SKM-1 (cell line): ENCODE data around the gene ERBB4.
"Not testable (repeated sequence)": the region's sequence is repeated elsewhere in the genome, so short reads cannot be mapped to it uniquely, and the experiment has no call there.

ENCODE experiments used
- DNase-seq: peaks from one replicate; lab custom pipeline; 2025; ENCODE audit not compliant: unreplicated experiment; lab: John Stamatoyannopoulos, UW

Gene ERBB4

GRCh38 chr2:212153923-212154322 lies 384.7 kb downstream of the ERBB4 start:
- DNase-seq, result no peak

- DNase-seq, result no peak
Observed at GRCh38 chr2:212147921-212148513, 390.6 kb downstream of the ERBB4 start.

GRCh38 chr2:212146416-212146815 lies 392.2 kb downstream of the ERBB4 start:
- no peak for DNase-seq

- no peak for DNase-seq
Observed at GRCh38 chr2:212145121-212145520, 393.5 kb downstream of the ERBB4 start.

GRCh38 chr2:212142631-212143030 lies 396.0 kb downstream of the ERBB4 start:
- no peak for DNase-seq

- DNase-seq, result no peak
Observed at GRCh38 chr2:212141499-212141898, 397.1 kb downstream of the ERBB4 start.

GRCh38 chr2:212136216-212136795 lies 402.3 kb downstream of the ERBB4 start:
- no peak for DNase-seq

GRCh38 chr2:212135739-212136138 lies 402.9 kb downstream of the ERBB4 start:
- no peak for DNase-seq

GRCh38 chr2:212133337-212133736 lies 405.3 kb downstream of the ERBB4 start:
- no peak for DNase-seq

GRCh38 chr2:212124598-212124997 lies 414.0 kb downstream of the ERBB4 start:
- no peak for DNase-seq

- DNase-seq, result no peak
Observed at GRCh38 chr2:212119591-212119990, 419.0 kb downstream of the ERBB4 start.

- DNase-seq, result no peak
Observed at GRCh38 chr2:212117926-212118325, 420.7 kb downstream of the ERBB4 start.

GRCh38 chr2:212114489-212114888 lies 424.1 kb downstream of the ERBB4 start:
- no peak for DNase-seq

GRCh38 chr2:212112401-212112800 lies 426.2 kb downstream of the ERBB4 start:
- DNase-seq, result no peak

- DNase-seq, result no peak
Observed at GRCh38 chr2:212109792-212110680, 428.6 kb downstream of the ERBB4 start.

- no peak for DNase-seq
Observed at GRCh38 chr2:212109217-212109616, 429.4 kb downstream of the ERBB4 start.

- DNase-seq, result no peak
Observed at GRCh38 chr2:212107989-212108388, 430.6 kb downstream of the ERBB4 start.

GRCh38 chr2:212107014-212107413 lies 431.6 kb downstream of the ERBB4 start:
- no peak for DNase-seq

GRCh38 chr2:212106536-212106935 lies 432.1 kb downstream of the ERBB4 start:
- DNase-seq, result not testable (repeated sequence)

- DNase-seq, result no peak
Observed at GRCh38 chr2:212099658-212100057, 438.9 kb downstream of the ERBB4 start.

- DNase-seq, result no peak
Observed at GRCh38 chr2:212098966-212099365, 439.6 kb downstream of the ERBB4 start.

- no peak for DNase-seq
Observed at GRCh38 chr2:212097001-212097400, 441.6 kb downstream of the ERBB4 start.
